HepG2 (cell line): Measurements from ENCODE around the gene MRM2.

Experiments used
- CHD2 ChIP-seq: IDR thresholded peaks from 2 replicates; pipeline ENCODE4 v1.6.1; 2011; ENCODE audit warnings: low read depth, low read length, improper control_type of control experiment
- ISL2 ChIP-seq: sonication (generic); formaldehyde crosslinking; IDR thresholded peaks from 2 replicates; pipeline ENCODE4 v1.5.0; 2020; ENCODE audit warnings: missing genetic modification reagents
- KDM5B ChIP-seq: sonication (generic); formaldehyde crosslinking; IDR thresholded peaks from 2 replicates; pipeline ENCODE4 v1.4.0; 2020; ENCODE audit warnings: missing genetic modification reagents, mild to moderate bottlenecking, borderline replicate concordance
- RBM39 ChIP-seq: fragments of 200-400 bp; formaldehyde crosslinking; IDR thresholded peaks from one replicate; pipeline ENCODE4 v1.6.1; 2018; ENCODE audit warnings: antibody characterized with exemption, mild to moderate bottlenecking, low read depth, low read length; ENCODE audit not compliant: poor library complexity, severe bottlenecking
- ZNF775 ChIP-seq: sonication (generic); formaldehyde crosslinking; IDR thresholded peaks from 2 replicates; pipeline ENCODE4 v1.4.0; 2020; ENCODE audit warnings: missing genetic modification reagents, mild to moderate bottlenecking, moderate library complexity, borderline replicate concordance
- ZNF841 ChIP-seq: sonication (generic); formaldehyde crosslinking; IDR thresholded peaks from 2 replicates; pipeline ENCODE4 v1.8.1; 2023; ENCODE audit warnings: missing genetic modification reagents, borderline replicate concordance

DNA sequence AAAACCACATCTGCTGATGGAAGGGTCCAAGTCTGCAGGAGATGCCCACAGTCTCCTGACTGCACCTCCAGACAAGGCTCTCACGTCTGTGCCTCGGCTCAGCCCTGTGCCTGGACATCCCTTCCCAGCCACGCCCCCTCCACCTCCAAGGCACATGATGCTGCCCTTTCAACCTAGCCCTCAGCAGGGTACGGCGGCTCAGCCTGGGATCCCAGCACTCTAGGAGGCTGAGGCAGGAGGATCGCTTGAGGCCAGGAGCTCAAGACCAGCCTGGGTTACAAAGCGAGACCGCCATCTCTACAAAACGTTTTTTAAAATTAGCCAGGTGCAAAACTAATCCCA is 23.6 kb downstream of the MRM2 start:
- no peak for TF ChIP-seq ZNF775
- no peak for TF ChIP-seq RBM39
- TF ChIP-seq CHD2 = no peak
- TF ChIP-seq KDM5B (CRISPR knock-in tag) = no peak
- TF ChIP-seq ISL2 (CRISPR knock-in tag) = no peak
- no peak for TF ChIP-seq ZNF841 (CRISPR knock-in tag)
